Measurements from ENCODE around the gene SUB1.

DNA sequence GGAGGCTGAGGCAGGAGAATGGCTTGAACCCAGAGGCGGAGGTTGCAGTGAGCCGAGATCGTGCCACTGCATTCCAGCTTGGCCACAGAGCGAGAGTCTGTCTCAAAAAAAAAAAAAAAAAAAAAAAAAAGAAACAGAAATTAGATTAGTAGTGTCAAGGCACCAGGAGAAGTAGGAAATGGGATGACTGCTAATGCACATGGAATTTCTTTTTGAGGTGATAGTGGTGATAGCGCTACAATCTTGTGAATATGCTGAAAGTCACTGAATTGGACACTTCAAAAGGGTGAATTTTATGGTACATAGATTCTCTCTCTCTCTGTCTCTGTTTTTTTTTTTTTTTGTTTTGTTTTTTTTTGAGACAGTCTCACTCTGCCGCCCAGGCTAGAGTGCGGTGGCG is 42.1 kb upstream of the SUB1 start:
- TF ChIP-seq, protein P1, sequence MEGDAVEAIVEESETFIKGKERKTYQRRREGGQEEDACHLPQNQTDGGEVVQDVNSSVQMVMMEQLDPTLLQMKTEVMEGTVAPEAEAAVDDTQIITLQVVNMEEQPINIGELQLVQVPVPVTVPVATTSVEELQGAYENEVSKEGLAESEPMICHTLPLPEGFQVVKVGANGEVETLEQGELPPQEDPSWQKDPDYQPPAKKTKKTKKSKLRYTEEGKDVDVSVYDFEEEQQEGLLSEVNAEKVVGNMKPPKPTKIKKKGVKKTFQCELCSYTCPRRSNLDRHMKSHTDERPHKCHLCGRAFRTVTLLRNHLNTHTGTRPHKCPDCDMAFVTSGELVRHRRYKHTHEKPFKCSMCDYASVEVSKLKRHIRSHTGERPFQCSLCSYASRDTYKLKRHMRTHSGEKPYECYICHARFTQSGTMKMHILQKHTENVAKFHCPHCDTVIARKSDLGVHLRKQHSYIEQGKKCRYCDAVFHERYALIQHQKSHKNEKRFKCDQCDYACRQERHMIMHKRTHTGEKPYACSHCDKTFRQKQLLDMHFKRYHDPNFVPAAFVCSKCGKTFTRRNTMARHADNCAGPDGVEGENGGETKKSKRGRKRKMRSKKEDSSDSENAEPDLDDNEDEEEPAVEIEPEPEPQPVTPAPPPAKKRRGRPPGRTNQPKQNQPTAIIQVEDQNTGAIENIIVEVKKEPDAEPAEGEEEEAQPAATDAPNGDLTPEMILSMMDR (IDR thresholded peaks at IDR 0.05; ENCODE audit: low read length): no peak
- no peak for TF ChIP-seq EZH2 (IDR thresholded peaks at IDR 0.05; ENCODE audit: borderline replicate concordance, low read length)

Data from OCI-LY1 (cell line).